KOPT-K1 (cell line): ENCODE data around the gene KLHL13.

Experiments
- H3K27ac ChIP-seq: fragments of 200-600 bp; sonication (generic); 2 replicates; pipeline ENCODE4 v1.5.1; 2016; ENCODE audit warnings: antibody characterized with exemption, mild to moderate bottlenecking, low read depth, low read length; ENCODE audit not compliant: poor library complexity, severe bottlenecking
- H3K36me3 ChIP-seq: fragments of 200-600 bp; sonication (generic); 2 replicates; pipeline ENCODE4 v1.5.1; 2017; ENCODE audit warnings: antibody characterized with exemption, mild to moderate bottlenecking, low read length, moderate library complexity; ENCODE audit not compliant: insufficient read depth
- H3K9me3 ChIP-seq: fragments of 200-600 bp; sonication (generic); 2 replicates; pipeline ENCODE4 v1.5.1; 2017; ENCODE audit warnings: antibody characterized with exemption, low read length, mild to moderate bottlenecking; ENCODE audit not compliant: insufficient read depth, poor library complexity, severe bottlenecking

KLHL13 gene

DNA sequence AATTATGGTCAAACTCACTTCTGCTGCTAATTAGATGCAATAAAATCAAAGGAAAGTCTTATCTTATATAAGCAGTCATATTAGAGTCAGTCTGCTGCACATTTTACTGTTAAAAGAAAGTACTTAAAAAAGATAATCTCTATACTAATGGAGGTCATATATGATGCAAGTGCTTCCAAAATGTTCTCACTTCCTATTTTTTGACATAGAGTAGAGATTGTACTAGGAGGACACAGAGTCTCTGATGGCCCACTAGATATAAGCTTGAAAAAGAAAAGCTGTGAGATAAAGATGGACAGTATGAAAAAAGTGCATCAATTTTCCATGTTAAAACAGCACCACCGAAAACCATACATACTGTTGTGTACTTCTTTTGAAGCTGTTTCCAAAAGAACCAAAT lies 196.9 kb downstream of the KLHL13 start:
- no peak overlapping the region for H3K27ac ChIP-seq
- no peaks in the 10 kb centered on the region for H3K36me3 ChIP-seq
- H3K9me3 ChIP-seq: no peaks in the 10 kb centered on the region

DNA sequence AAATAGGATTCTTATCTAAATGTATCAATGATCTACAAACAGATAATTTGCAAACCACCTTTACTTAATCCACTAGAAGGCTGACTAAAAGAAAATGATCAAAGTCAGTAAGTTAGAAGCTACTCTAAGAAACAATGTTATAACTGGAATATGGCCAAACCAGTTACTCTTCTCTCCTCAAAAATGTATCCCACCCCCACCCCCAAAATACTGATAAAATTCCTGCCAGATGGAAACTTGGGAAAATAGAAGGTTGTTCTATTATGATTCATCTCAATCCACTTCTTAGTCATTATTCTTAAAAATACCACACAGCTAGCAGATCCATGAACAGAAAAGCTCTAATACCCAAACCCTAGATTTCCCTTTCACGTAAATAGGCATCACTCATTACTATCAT lies 206.4 kb downstream of the KLHL13 start:
- no peaks in the 10 kb centered on the region for H3K36me3 ChIP-seq
- no peaks in the 10 kb centered on the region for H3K9me3 ChIP-seq
- H3K27ac ChIP-seq: no peak overlapping the region

DNA sequence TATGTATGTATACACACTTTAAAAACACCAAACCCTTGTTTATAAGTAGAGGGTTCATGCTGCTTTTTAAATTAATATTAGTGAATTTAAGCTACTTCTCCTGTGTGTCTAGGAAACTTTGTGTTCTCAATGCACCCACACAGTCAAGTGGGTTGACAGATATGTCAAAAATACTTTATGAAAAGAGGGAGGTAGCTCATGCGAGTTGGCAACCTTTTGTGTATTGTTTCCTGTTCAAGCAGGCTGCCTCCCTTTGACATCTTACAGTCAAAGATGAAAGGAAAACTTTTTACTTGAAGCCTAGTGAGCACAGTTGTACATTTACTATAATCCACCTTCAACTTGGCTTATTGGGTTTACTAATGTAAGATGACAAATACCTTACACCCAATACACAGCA lies 218.4 kb downstream of the KLHL13 start:
- H3K9me3 ChIP-seq: no peaks in the 10 kb centered on the region
- H3K27ac ChIP-seq: no peak overlapping the region
- no peaks in the 10 kb centered on the region for H3K36me3 ChIP-seq

DNA sequence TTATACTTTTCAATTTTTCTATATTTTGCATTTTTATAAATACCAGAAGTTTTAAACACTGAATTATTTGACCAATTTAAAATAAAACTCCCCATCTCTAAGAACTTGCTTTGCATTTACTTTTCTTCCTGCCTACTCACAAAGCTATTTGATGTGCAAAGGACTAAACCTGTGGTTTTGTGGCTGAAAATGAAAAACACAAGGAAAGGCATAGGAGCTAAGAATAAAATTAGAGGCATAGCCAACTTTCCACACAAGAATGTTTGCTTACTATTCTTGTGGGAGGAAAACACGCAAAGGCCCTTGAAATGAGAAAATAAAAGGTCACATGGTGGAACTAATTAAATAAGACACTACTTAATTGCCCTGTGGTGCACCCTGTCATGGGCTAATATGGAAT lies 221.2 kb downstream of the KLHL13 start:
- Histone ChIP-seq H3K9me3 (no peaks in the 10 kb centered on the region), H3K36me3 (no peaks in the 10 kb centered on the region), H3K27ac (no peak overlapping the region)

DNA sequence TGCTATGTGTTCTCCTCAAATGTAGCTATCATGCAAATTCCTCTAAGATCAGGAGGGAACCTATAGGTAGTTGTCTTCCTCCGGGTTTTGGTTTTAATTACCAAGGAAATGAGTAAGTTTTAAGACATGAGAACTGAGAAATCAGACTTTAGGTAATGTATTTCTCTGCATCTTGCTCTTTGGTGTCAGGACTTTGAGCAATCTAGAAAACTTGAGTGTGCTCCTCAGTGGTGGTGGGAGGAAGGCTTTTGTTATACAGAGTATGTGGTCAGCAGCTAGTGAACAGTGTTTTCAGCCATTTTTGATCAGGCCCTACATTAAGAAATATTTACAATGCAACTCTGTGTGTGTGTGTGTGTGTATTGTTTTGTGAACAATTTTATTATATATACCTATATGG lies 224.1 kb downstream of the KLHL13 start:
- H3K36me3 ChIP-seq: no peaks in the 10 kb centered on the region

DNA sequence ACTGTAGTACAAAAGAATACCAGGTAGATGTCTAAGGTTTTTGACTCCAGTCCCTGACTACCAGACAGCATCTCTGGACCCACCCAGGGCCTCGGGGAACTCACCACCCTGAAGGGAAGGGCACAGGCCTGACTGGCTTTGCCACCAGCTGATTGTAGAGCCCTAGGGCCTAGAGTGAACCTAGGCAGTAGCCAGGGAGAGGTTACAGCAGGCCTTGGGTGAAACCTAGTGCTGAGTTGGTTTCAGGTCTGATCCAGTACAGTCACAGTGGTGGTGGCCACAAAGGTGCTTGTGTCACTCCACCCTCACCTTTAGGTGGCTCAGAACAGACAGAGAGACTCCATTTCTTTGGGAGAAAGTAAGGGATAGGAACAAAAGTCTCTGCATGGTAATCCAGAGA lies 244.8 kb downstream of the KLHL13 start:
- Histone ChIP-seq H3K9me3 (no peaks in the 10 kb centered on the region), H3K36me3 (no peaks in the 10 kb centered on the region)

More for the DNA sequence above, 224.1 kb downstream of the KLHL13 start:
- Histone ChIP-seq H3K27ac (no peak overlapping the region), H3K9me3 (no peaks in the 10 kb centered on the region)

DNA sequence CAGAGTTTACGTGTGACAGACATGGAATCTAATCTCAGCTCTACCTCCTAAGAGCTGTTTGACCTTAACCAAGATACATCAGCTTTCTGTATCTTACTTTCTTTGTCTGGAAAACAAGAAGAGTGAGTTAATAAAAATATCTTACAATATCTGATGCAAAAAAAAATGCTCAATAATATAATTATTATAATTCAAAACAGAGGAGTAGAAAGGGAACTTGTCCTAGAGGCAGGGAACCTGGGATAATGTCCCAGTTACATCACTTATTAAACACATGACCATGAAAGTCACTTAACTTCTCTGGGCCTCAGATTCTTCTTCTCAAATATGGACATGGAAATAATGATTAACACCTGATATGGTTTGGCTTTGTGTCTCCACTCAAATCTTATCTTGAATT lies 256.1 kb downstream of the KLHL13 start:
- H3K36me3 ChIP-seq: no peaks in the 10 kb centered on the region
- H3K27ac ChIP-seq: no peak overlapping the region
- H3K9me3 ChIP-seq: no peaks in the 10 kb centered on the region

More for the DNA sequence above, 244.8 kb downstream of the KLHL13 start:
- no peak overlapping the region for H3K27ac ChIP-seq

DNA sequence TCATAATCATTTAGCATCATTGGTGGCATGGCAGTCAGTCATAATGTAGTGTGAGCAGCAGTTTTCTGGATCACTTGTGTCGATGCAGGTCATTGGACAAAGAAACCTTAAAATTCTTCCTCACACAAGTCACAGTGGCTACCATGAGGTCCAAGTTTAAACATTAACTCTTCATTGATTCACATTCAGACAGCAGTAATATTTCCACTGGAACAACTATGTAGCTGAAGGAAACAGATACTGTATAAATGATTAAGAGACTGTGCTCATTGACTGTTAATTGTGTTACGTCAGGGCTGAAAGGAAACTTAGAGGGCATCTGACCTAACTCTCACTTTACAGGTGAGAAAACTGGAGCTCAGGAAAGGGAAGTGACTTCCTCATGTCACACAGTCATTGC lies 261.8 kb downstream of the KLHL13 start:
- no peaks in the 10 kb centered on the region for H3K36me3 ChIP-seq
- H3K27ac ChIP-seq: no peak overlapping the region
- H3K9me3 ChIP-seq: no peaks in the 10 kb centered on the region

DNA sequence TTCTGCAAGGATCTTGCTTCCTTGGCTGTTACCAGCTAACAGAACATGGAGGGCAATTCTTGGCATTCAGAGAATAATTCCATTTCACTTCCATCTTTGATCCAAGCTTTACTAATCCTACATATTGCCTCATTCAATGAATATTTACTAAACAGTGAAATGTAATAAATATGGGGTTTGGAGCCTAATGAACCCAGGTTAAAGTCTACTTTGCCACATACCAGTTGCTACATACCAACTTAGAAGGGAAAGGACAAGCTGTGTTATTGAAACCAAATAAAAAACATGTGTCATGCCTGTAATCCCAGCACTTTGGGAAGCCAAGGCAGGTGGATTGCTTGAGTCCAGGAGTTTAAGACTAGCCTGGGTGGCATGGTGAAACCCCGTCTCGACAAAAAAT lies 265.6 kb downstream of the KLHL13 start:
- no peaks in the 10 kb centered on the region for H3K9me3 ChIP-seq
- no peak overlapping the region for H3K27ac ChIP-seq
- H3K36me3 ChIP-seq: no peaks in the 10 kb centered on the region
